ENCODE results near the gene ZNF330.
A peak's percentile ranks its signal among the peaks of the same experiment; 100 is the strongest.
"Not testable (repeated sequence)": the region's sequence is repeated elsewhere in the genome, so short reads cannot be mapped to it uniquely, and the experiment has no call there.

ZNF330 gene

GRCh38 chr4:141220691-141221659 is at the start of gene ZNF330:
TSS of gene ZNF330 (plus strand) at chr4:141220895. CDS start at chr4:141222372, 1,477 bp downstream.
- DNase-seq, result peak; percentile 84

- no peak for DNase-seq
Measured at GRCh38 chr4:141174457-141174856, 46.2 kb upstream of the ZNF330 start.

GRCh38 chr4:141177171-141177570 is 43.5 kb upstream of the ZNF330 start:
- no peak for DNase-seq

- DNase-seq, result no peak
Measured at GRCh38 chr4:141179474-141180373, 41.0 kb upstream of the ZNF330 start.

- no peak for DNase-seq
Measured at GRCh38 chr4:141180991-141181761, 39.5 kb upstream of the ZNF330 start.

- DNase-seq, result not testable (repeated sequence)
Measured at GRCh38 chr4:141183491-141183890, 37.2 kb upstream of the ZNF330 start.

GRCh38 chr4:141192564-141192963 is 28.1 kb upstream of the ZNF330 start:
- no peak for DNase-seq

- DNase-seq, result no peak
Measured at GRCh38 chr4:141193516-141194034, 27.1 kb upstream of the ZNF330 start.

- no peak for DNase-seq
Measured at GRCh38 chr4:141195095-141195707, 25.5 kb upstream of the ZNF330 start.

GRCh38 chr4:141196227-141196933 is 24.3 kb upstream of the ZNF330 start:
- DNase-seq, result no peak

GRCh38 chr4:141207961-141208360 is 12.7 kb upstream of the ZNF330 start:
- DNase-seq, result no peak

- no peak for DNase-seq
Measured at GRCh38 chr4:141210168-141210567, 10.5 kb upstream of the ZNF330 start.

- DNase-seq, result no peak
Measured at GRCh38 chr4:141213550-141213991, 7.1 kb upstream of the ZNF330 start.

GRCh38 chr4:141215030-141215429 is 5.7 kb upstream of the ZNF330 start:
- DNase-seq, result no peak

GRCh38 chr4:141216002-141216761 is 4.5 kb upstream of the ZNF330 start:
- no peak for DNase-seq

- DNase-seq, result no peak
Measured at GRCh38 chr4:141220271-141220670, 424 bp upstream of the ZNF330 start.

- no peak for DNase-seq
Measured at GRCh38 chr4:141223418-141223817, 2.7 kb downstream of the ZNF330 start.

GRCh38 chr4:141227280-141227679 is 6.6 kb downstream of the ZNF330 start:
- DNase-seq, result not testable (repeated sequence)

GRCh38 chr4:141229408-141230101 is 8.9 kb downstream of the ZNF330 start:
- no peak for DNase-seq

- DNase-seq, result no peak
Measured at GRCh38 chr4:141233673-141234072, 13.0 kb downstream of the ZNF330 start.

Data from CD4-positive, alpha-beta T cell treated with Interleukin-15 for 1 hour (primary cell).